Suprapubic skin (tissue), 3 donors: ENCODE measurements around the gene GTF3C6.

Experiments
- POLR2A ChIP-seq, 2 donors: fragments of 450-650 bp; IDR thresholded peaks; one replicate each; pipeline ENCODE4 v1.6.1; 2017; ENCODE audit warnings: antibody characterized with exemption in 2 of 2, mild to moderate bottlenecking in 2 of 2, moderate library complexity in 2 of 2
- TF ChIP-seq, protein P1 (sequence below), 2 donors: fragments of 200-600 bp in 1 of 2; fragments of 450-650 bp in 1 of 2; sonication (generic) in 1 of 2; IDR thresholded peaks; one replicate each; pipeline ENCODE4 v1.5.1; 2016 to 2019; ENCODE audit warnings: antibody characterized with exemption in 2 of 2, mild to moderate bottlenecking in 1 of 2, moderate library complexity in 1 of 2

- TF ChIP-seq, protein P1, sequence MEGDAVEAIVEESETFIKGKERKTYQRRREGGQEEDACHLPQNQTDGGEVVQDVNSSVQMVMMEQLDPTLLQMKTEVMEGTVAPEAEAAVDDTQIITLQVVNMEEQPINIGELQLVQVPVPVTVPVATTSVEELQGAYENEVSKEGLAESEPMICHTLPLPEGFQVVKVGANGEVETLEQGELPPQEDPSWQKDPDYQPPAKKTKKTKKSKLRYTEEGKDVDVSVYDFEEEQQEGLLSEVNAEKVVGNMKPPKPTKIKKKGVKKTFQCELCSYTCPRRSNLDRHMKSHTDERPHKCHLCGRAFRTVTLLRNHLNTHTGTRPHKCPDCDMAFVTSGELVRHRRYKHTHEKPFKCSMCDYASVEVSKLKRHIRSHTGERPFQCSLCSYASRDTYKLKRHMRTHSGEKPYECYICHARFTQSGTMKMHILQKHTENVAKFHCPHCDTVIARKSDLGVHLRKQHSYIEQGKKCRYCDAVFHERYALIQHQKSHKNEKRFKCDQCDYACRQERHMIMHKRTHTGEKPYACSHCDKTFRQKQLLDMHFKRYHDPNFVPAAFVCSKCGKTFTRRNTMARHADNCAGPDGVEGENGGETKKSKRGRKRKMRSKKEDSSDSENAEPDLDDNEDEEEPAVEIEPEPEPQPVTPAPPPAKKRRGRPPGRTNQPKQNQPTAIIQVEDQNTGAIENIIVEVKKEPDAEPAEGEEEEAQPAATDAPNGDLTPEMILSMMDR (IDR thresholded peaks at IDR 0.05) = no peak
- no peak for TF ChIP-seq POLR2A (IDR thresholded peaks at IDR 0.05)
Measured at GRCh38 chr6:110979565-110980101, 21.1 kb downstream of the GTF3C6 start.
